OCI-LY3 (cell line): ENCODE results near the gene FTO.

ENCODE experiments used
- H2AFZ ChIP-seq: fragments of 200-600, 300-600 bp; shearing (Covaris generic); 2 replicates; pipeline ENCODE4 v1.6.0; 2014; ENCODE audit warnings: antibody characterized with exemption, low read depth, low read length
- H3K27ac ChIP-seq: fragments of 200-600, 300-600 bp; sonication (generic); 2 replicates; pipeline ENCODE4 v1.5.1; 2014; ENCODE audit warnings: mild to moderate bottlenecking, low read length, moderate library complexity, mixed read lengths
- H3K27me3 ChIP-seq: fragments of 200-600, 300-600 bp; sonication (generic); 2 replicates; pipeline ENCODE4 v1.6.1; 2014; ENCODE audit warnings: low read depth, low read length, mixed read lengths
- H3K36me3 ChIP-seq: fragments of 200-600, 300-600 bp; sonication (generic); replicated peaks from 2 replicates; pipeline ENCODE3; 2014; ENCODE audit warnings: low read depth, low read length, mixed read lengths
- H3K4me1 ChIP-seq: fragments of 300-600, 200-600 bp; sonication (generic); 2 replicates; pipeline ENCODE4 v1.6.1; 2014; ENCODE audit warnings: low read length, mixed read lengths
- H3K4me2 ChIP-seq: fragments of 200-600, 300-600 bp; sonication (generic); 2 replicates; pipeline ENCODE4 v1.6.1; 2014; ENCODE audit warnings: low read length, mixed read lengths
- H3K4me3 ChIP-seq: fragments of 300-600, 200-600 bp; sonication (generic); 2 replicates; pipeline ENCODE4 v1.5.1; 2014; ENCODE audit warnings: antibody characterized with exemption, mild to moderate bottlenecking, low read length, moderate library complexity
- H3K79me2 ChIP-seq: fragments of 300-600, 200-600 bp; shearing (Covaris generic); 2 replicates; pipeline ENCODE4 v1.6.1; 2014; ENCODE audit warnings: mild to moderate bottlenecking, low read length, mixed read lengths
- H3K9ac ChIP-seq: fragments of 300-600, 200-600 bp; shearing (Covaris generic); 2 replicates; pipeline ENCODE4 v1.6.0; 2014; ENCODE audit warnings: mild to moderate bottlenecking, low read length, moderate library complexity
- H3K9me3 ChIP-seq: fragments of 200-600, 300-600 bp; shearing (Covaris generic); 2 replicates; pipeline ENCODE4 v1.6.1; 2014; ENCODE audit warnings: low read length, mixed read lengths; ENCODE audit not compliant: insufficient read depth
- H4K20me1 ChIP-seq: fragments of 200-600, 300-600 bp; sonication (generic); 2 replicates; pipeline ENCODE4 v1.6.1; 2016; ENCODE audit warnings: low read length, mixed read lengths; ENCODE audit not compliant: insufficient read depth
- CTCF ChIP-seq: fragments of 200-600, 300-600 bp; sonication (generic); IDR thresholded peaks from 2 replicates; pipeline ENCODE4 v1.5.1; 2014; ENCODE audit warnings: antibody characterized with exemption, low read length, low read depth
- EZH2phosphoT487 ChIP-seq: fragments of 200-600 bp; shearing (Covaris generic); IDR thresholded peaks from 2 replicates; pipeline ENCODE4 v1.6.1; 2018; ENCODE audit warnings: antibody characterized with exemption, mixed run types, low read depth

Gene FTO

DNA sequence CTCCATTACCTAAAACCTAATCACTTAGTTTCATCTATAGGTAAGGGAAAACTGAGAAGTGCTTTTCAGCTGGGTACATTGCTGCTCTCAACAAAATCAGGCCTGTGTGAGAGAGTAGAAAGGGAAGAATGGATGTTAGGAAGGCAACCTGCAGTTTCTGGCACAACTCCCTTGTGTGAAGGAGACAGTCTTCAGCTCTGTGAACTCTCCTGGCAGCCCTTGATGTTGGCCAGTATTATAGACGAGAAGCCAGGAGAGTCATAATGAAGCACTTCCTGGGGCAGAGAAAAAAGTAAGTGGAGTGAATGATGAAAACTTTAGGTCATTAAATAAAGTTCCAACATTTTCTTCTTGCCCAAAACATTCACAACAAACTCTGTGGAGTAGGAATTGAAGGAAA lies 322.5 kb downstream of the FTO start:
- Histone ChIP-seq H3K36me3 (peaks cover 3% of the 10 kb centered on the region), H4K20me1 (no peaks in the 10 kb centered on the region), H3K27me3 (no peaks in the 10 kb centered on the region), H3K4me3 (no peak overlapping the region), H3K4me2 (no peak overlapping the region), H3K9ac (no peak overlapping the region), H3K4me1 (no peaks in the 10 kb centered on the region), H3K9me3 (peaks cover 9% of the 10 kb centered on the region), H3K27ac (no peak overlapping the region), H2AFZ (no peak overlapping the region), H3K79me2 (no peaks in the 10 kb centered on the region)
- no peak for TF ChIP-seq EZH2phosphoT487
- no peak for TF ChIP-seq CTCF

- Histone ChIP-seq H3K36me3 (peaks cover 3% of the 10 kb centered on the region), H3K4me1 (no peaks in the 10 kb centered on the region), H3K4me2 (no peak overlapping the region), H3K4me3 (no peak overlapping the region), H3K9ac (no peak overlapping the region), H4K20me1 (no peaks in the 10 kb centered on the region), H3K79me2 (no peaks in the 10 kb centered on the region), H2AFZ (no peak overlapping the region), H3K9me3 (peaks cover 11% of the 10 kb centered on the region), H3K27me3 (no peaks in the 10 kb centered on the region), H3K27ac (no peak overlapping the region)
- TF ChIP-seq CTCF = no peak
- no peak for TF ChIP-seq EZH2phosphoT487
These were observed 323.1 kb downstream of the FTO start for GRCh38 chr16:54027062-54027461.

GRCh38 chr16:54027558-54027957 lies 323.6 kb downstream of the FTO start:
- no peak overlapping the region for H3K4me3 ChIP-seq
- peaks cover 3% of the 10 kb centered on the region for H3K36me3 ChIP-seq
- H3K4me1 ChIP-seq = no peaks in the 10 kb centered on the region
- no peaks in the 10 kb centered on the region for H4K20me1 ChIP-seq
- H3K9me3 ChIP-seq = peaks cover 11% of the 10 kb centered on the region
- H3K27me3 ChIP-seq = no peaks in the 10 kb centered on the region
- H3K27ac ChIP-seq = no peak overlapping the region
- H3K4me2 ChIP-seq = no peak overlapping the region
- H2AFZ ChIP-seq = no peak overlapping the region
- no peak overlapping the region for H3K9ac ChIP-seq
- no peak for TF ChIP-seq CTCF
- TF ChIP-seq EZH2phosphoT487 = no peak
- no peaks in the 10 kb centered on the region for H3K79me2 ChIP-seq

GRCh38 chr16:54027995-54028394 lies 324.0 kb downstream of the FTO start:
- no peak overlapping the region for H3K4me3 ChIP-seq
- no peak overlapping the region for H3K4me2 ChIP-seq
- peaks cover 11% of the 10 kb centered on the region for H3K9me3 ChIP-seq
- H2AFZ ChIP-seq = no peak overlapping the region
- no peak overlapping the region for H3K27ac ChIP-seq
- peaks cover 3% of the 10 kb centered on the region for H3K36me3 ChIP-seq
- no peaks in the 10 kb centered on the region for H3K79me2 ChIP-seq
- no peaks in the 10 kb centered on the region for H3K4me1 ChIP-seq
- TF ChIP-seq EZH2phosphoT487 (no peak), CTCF (no peak)
- H3K27me3 ChIP-seq = no peaks in the 10 kb centered on the region
- no peaks in the 10 kb centered on the region for H4K20me1 ChIP-seq
- no peak overlapping the region for H3K9ac ChIP-seq
